Uterus (tissue), 2 donors: ENCODE measurements around the gene TMEM131.

Experiments used
- POLR2A ChIP-seq, 2 donors: fragments of 450-650 bp; IDR thresholded peaks; one replicate each; pipeline ENCODE4 v1.6.1; 2016; ENCODE audit warnings: antibody characterized with exemption in 2 of 2, mild to moderate bottlenecking in 1 of 2, moderate library complexity in 1 of 2
- TF ChIP-seq, protein P1 (sequence below), 4 experiments: fragments of 200-600 bp in 2 of 4; fragments of 450-650 bp in 2 of 4; sonication (generic) in 2 of 4; IDR thresholded peaks; one replicate each; pipeline ENCODE4 v1.5.1; 2016 to 2019; ENCODE audit warnings: antibody characterized with exemption in 4 of 4, mild to moderate bottlenecking in 2 of 4, moderate library complexity in 1 of 4

DNA sequence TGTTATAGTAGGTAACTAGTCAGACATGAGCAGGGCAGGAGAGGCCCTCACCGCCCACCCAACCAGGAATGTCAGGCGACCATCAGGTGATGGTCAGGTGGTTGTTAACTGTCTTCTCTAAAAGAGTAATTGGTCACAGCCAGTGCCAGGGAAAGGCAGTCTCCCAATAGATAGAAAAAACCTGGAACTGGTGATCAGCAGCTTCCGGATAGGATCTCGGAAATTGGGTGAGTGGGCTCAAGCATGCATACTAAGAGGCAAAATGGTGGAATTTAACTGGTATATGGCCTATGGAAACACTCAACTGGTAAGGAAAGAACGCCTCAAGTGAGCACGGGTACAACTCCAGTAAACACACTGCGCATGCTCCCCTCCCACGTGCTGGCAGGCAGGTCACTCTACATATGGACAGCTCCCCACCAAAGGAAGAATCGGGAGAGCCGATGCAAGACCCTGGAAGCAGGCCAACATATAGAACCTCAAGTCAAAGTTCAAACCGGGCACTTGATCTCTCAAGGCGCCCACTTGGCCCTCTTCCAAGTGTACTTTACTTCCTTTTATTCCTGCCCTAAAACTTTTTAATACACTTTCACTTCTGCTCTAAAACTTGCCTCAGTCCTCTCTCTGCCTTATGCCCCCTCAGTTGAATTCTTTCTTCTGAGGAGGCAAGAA is 43.5 kb upstream of the TMEM131 start:
- TF ChIP-seq, protein P1, sequence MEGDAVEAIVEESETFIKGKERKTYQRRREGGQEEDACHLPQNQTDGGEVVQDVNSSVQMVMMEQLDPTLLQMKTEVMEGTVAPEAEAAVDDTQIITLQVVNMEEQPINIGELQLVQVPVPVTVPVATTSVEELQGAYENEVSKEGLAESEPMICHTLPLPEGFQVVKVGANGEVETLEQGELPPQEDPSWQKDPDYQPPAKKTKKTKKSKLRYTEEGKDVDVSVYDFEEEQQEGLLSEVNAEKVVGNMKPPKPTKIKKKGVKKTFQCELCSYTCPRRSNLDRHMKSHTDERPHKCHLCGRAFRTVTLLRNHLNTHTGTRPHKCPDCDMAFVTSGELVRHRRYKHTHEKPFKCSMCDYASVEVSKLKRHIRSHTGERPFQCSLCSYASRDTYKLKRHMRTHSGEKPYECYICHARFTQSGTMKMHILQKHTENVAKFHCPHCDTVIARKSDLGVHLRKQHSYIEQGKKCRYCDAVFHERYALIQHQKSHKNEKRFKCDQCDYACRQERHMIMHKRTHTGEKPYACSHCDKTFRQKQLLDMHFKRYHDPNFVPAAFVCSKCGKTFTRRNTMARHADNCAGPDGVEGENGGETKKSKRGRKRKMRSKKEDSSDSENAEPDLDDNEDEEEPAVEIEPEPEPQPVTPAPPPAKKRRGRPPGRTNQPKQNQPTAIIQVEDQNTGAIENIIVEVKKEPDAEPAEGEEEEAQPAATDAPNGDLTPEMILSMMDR (IDR thresholded peaks at IDR 0.05): no peak
- TF ChIP-seq POLR2A (IDR thresholded peaks at IDR 0.05): no peak
